BE2C (cell line): Measurements from ENCODE around the gene SLC45A2.

ENCODE experiments used
- DNase-seq: peaks from one replicate; pipeline ENCODE4 v3.0.0-alpha.2; 2020
- H3K27me3 ChIP-seq: fragments of 250-450 bp; sonication (Bioruptor Pico); 2 replicates; pipeline ENCODE4 v1.5.1; 2020; ENCODE audit warnings: mild to moderate bottlenecking
- H3K36me3 ChIP-seq: fragments of 250-450 bp; sonication (Bioruptor Pico); 2 replicates; pipeline ENCODE4 v1.5.1; 2020; ENCODE audit warnings: mild to moderate bottlenecking
- H3K4me1 ChIP-seq: fragments of 250-450 bp; sonication (Bioruptor Pico); 2 replicates; pipeline ENCODE4 v1.5.1; 2020
- H3K4me3 ChIP-seq: 2 replicates; pipeline ENCODE4 v1.5.1; 2011; ENCODE audit warnings: low read depth, low read length
- H3K9me3 ChIP-seq: fragments of 250-450 bp; sonication (Bioruptor Pico); 2 replicates; pipeline ENCODE4 v1.5.1; 2020
- CTCF ChIP-seq: IDR thresholded peaks from 2 replicates; pipeline ENCODE4 v1.5.1; 2012; ENCODE audit warnings: mild to moderate bottlenecking, low read depth, low read length

SLC45A2 gene

DNA sequence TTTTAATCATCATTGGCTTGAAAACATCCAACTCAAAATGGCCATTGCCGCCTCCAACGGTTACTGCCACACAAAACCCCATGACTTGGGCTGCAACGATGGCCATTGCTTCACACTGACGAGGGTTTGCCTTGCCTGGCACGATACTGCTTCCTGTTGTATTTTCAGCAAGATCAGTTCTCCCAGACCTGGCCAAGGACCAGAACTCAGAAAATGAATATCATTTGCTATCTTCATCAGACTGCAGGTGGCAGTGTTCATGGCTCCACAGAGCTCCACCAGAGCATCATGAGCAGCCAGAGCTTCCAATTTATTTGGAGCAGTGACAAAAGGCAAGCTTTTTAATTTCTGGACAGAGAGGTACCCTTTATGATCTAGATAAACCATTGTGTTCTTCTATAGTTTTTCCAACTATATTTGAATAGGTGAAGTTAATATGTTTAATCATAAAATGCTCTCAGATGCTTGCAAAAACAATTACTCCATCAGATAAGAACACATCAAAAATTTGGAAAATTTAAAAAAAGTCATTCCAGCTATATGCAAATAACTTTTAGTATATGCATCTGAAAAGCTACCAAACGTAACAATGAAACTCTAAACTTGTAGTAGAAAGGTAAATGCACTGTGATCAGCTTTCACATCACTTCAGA, 13.0 kb upstream of the SLC45A2 start:
- H3K27me3 ChIP-seq: no peaks in the 10 kb centered on the region
- TF ChIP-seq CTCF: peak; percentile 86
- peak; percentile 63 for DNase-seq
- no peaks in the 10 kb centered on the region for H3K4me1 ChIP-seq
- H3K36me3 ChIP-seq: no peaks in the 10 kb centered on the region; the same call in 1 of the 2 replicates
- H3K9me3 ChIP-seq: no peaks in the 10 kb centered on the region
- H3K4me3 ChIP-seq: no peak overlapping the region

DNA sequence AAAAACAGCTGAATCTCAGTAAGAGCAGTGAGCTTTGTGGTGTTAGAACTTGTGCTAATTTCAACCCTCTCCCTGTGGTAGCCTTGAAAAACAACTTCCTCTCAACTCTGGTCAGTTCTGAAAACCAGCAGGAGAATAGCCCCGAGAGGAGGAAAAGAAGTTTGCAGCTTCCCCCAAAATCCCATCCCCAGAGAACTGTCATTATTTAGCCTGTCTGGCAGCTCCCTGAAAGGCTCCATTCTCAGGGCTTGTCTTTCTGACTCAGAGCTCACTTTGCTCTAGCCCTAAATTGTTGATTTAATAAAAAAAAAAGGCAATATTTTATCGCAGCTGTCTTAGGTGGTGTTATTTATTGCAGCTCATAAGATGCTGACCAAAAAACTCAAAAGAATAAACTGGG, 11.4 kb upstream of the SLC45A2 start:
- no peak for TF ChIP-seq CTCF
- no peak for DNase-seq

GRCh38 chr5:33994845-33995244, 10.4 kb upstream of the SLC45A2 start:
- Histone ChIP-seq H3K9me3 (no peaks in the 10 kb centered on the region), H3K27me3 (no peaks in the 10 kb centered on the region), H3K36me3 (no peaks in the 10 kb centered on the region; the same call in 1 of the 2 replicates), H3K4me3 (no peak overlapping the region), H3K4me1 (no peaks in the 10 kb centered on the region)
- no peak for DNase-seq
- TF ChIP-seq CTCF: no peak

More for the DNA sequence above, 11.4 kb upstream of the SLC45A2 start:
- no peaks in the 10 kb centered on the region for H3K9me3 ChIP-seq
- H3K4me3 ChIP-seq: no peak overlapping the region
- no peaks in the 10 kb centered on the region; the same call in 1 of the 2 replicates for H3K36me3 ChIP-seq
- no peaks in the 10 kb centered on the region for H3K4me1 ChIP-seq
- H3K27me3 ChIP-seq: no peaks in the 10 kb centered on the region

DNA sequence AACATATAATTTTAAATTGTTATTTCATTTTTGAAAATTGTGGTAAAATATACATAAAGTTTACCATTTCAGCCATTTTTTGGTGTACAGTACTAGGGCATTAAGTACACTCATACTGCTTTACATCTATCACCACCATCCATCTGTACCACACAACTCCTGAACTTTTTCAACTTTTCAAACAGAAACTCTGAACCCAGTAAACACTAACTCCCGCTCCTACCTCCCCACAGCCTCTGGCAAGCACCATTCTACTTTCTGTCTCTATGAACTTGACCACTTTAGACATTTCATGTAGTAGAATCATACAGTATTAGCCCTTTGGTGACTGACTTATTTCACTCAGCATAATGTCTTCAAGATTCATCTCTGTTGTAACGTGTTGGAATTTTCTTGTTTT, 8.4 kb upstream of the SLC45A2 start:
- no peak for TF ChIP-seq CTCF

DNA sequence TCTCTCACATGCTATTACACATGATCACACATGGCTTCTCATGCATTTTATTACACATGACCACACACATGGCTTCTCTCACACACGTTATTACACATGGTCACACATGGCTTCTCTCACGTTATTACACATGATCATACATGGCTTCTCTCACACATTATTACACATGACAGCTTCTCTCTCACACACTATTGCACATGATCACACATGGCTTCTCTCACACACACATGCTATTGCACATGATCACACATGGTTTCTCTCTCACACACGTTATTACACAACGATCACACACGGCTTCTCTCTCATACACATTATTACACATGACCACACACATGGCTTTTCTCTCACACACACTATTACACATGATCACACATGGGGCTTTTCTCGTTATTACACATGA, 954 bp upstream of the SLC45A2 start:
- no peaks in the 10 kb centered on the region for H3K36me3 ChIP-seq
- H3K4me3 ChIP-seq: no peak overlapping the region
- no peaks in the 10 kb centered on the region for H3K9me3 ChIP-seq
- no peaks in the 10 kb centered on the region for H3K27me3 ChIP-seq
- no peaks in the 10 kb centered on the region for H3K4me1 ChIP-seq
- TF ChIP-seq CTCF: no peak
- no peak for DNase-seq

More for the DNA sequence above, 8.4 kb upstream of the SLC45A2 start:
- no peak overlapping the region for H3K4me3 ChIP-seq
- DNase-seq: no peak
- no peaks in the 10 kb centered on the region for H3K36me3 ChIP-seq
- H3K9me3 ChIP-seq: no peaks in the 10 kb centered on the region
- H3K4me1 ChIP-seq: no peaks in the 10 kb centered on the region
- H3K27me3 ChIP-seq: no peaks in the 10 kb centered on the region

GRCh38 chr5:33984178-33984577, 315 bp downstream of the SLC45A2 start:
- no peak for DNase-seq
- H3K4me3 ChIP-seq: no peak overlapping the region
- H3K27me3 ChIP-seq: no peaks in the 10 kb centered on the region
- no peaks in the 10 kb centered on the region for H3K36me3 ChIP-seq
- no peak for TF ChIP-seq CTCF
- H3K9me3 ChIP-seq: no peaks in the 10 kb centered on the region
- no peaks in the 10 kb centered on the region for H3K4me1 ChIP-seq
